ENCODE data around the gene L3MBTL3.
"Not testable (repeated sequence)": the region's sequence is repeated elsewhere in the genome, so short reads cannot be mapped to it uniquely, and the experiment has no call there.

L3MBTL3 gene

DNA sequence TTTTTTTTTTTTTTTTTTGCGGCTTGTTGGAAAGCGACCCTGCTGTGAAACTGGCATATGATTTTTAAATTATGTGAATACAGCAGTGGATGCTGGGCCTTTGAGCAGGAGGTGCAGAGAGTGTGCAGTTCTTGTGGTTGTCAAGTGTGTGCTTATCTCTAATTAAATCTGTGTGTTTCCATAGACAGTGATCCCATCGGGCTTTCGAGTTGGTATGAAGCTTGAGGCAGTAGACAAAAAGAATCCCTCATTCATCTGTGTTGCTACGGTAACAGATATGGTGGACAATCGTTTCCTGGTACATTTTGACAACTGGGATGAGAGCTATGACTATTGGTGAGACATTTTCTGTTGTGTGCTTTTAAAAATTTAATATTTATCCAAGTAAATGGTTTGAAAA is 52.4 kb downstream of the L3MBTL3 start:
- DNase-seq = no peak
- TF ChIP-seq POLR2A (IDR thresholded peaks at IDR 0.05; ENCODE audit: low read length) = no peak
- no peak for TF ChIP-seq GATA1 (IDR thresholded peaks at IDR 0.05; ENCODE audit: low read depth, low read length)

DNA sequence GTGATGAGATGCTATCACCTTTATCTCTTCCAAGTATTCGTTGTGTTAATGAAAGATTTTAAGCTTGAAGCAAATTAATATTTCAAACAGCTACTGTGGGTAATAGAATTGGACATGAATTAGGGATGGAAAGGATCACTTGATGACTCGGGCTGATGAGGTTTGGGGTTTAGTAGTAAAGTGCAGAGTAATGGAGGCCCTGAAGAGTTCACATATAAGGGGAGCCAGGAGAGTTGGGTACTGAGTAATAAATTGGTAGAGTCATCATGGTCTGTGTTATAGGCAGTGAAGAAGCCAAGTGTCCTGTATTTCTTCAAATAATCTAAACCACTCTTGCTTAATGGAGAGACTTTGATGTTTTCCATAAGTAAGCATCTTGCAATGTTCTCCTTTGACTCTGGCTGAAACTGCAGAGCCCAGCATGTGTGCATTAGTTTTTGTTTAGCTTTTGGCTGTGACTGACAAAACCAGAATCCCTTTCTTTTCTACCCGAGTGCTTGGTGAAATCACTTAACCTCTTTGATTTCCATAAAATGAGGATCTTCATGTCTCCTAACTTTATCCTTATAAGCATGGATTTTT is 57.6 kb downstream of the L3MBTL3 start:
- TF ChIP-seq GATA1 (IDR thresholded peaks at IDR 0.05; ENCODE audit: low read depth, low read length) (no peak), POLR2A (IDR thresholded peaks at IDR 0.05; ENCODE audit: low read length) (no peak)
- no peak for DNase-seq

- peak in 1 of 2 experiments; percentile 25 for DNase-seq
Measured at GRCh38 chr6:130076512-130076911, 58.1 kb downstream of the L3MBTL3 start.

GRCh38 chr6:130090796-130091195 is 72.4 kb downstream of the L3MBTL3 start:
- TF ChIP-seq POLR2A (IDR thresholded peaks at IDR 0.05; ENCODE audit: low read length) = no peak
- TF ChIP-seq GATA1 (IDR thresholded peaks at IDR 0.05; ENCODE audit: low read depth, low read length) = no peak
- no peak for DNase-seq

More at GRCh38 chr6:130076512-130076911, 58.1 kb downstream of the L3MBTL3 start:
- TF ChIP-seq POLR2A (IDR thresholded peaks at IDR 0.05; ENCODE audit: low read length) = no peak
- no peak for TF ChIP-seq GATA1 (IDR thresholded peaks at IDR 0.05; ENCODE audit: low read depth, low read length)

DNA sequence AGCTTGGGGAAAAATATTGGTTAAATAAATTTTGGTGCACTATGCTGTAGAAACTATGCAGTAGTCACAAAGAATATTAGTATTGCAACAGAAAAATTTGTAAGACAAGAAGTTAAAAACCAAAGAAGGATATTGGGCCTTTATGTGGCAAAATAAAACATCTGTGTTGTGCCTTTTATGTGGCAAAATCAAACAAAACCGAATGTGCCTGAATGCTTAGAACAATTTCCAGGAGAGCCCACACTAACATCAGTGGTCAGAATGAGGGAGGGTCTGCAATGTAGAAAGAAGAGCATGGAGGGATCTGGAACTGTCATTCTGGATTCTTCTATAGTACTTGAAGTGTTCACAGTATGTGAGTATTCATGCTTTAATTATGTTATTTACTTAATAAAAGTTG is 75.2 kb downstream of the L3MBTL3 start:
- TF ChIP-seq POLR2A (IDR thresholded peaks at IDR 0.05; ENCODE audit: low read length) = no peak

DNA sequence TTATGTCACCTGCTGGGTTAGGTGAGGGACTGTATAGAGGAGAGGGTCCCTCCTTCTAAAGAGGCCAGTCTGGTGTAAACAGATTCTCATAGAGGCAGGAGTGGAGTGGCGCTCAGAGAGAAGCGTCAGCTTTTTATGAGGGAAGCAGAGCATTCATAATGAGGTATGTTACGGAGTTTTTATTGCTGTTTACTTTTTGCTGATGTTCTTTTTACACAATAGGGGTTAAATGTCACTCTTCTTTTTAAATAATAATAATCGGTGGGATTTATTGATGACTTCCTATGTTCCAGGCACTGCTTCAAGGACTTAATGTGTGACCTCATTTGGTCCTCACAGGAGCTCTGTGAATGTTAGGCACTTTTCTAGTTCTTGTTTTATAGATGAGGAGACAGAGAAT is 79.9 kb downstream of the L3MBTL3 start:
- TF ChIP-seq GATA1 (IDR thresholded peaks at IDR 0.05; ENCODE audit: low read depth, low read length) (no peak), POLR2A (IDR thresholded peaks at IDR 0.05; ENCODE audit: low read length) (no peak)
- DNase-seq = no peak

More for the DNA sequence above, 75.2 kb downstream of the L3MBTL3 start:
- DNase-seq = no peak

- TF ChIP-seq GATA1 (IDR thresholded peaks at IDR 0.05; ENCODE audit: low read depth, low read length) (no peak), POLR2A (IDR thresholded peaks at IDR 0.05; ENCODE audit: low read length) (no peak)
- no peak for DNase-seq
Measured at GRCh38 chr6:130099119-130099518, 80.7 kb downstream of the L3MBTL3 start.

- TF ChIP-seq POLR2A (IDR thresholded peaks at IDR 0.05; ENCODE audit: low read length) (no peak), GATA1 (IDR thresholded peaks at IDR 0.05; ENCODE audit: low read depth, low read length) (no peak)
- no peak for DNase-seq
Measured at GRCh38 chr6:130105996-130106704, 87.8 kb downstream of the L3MBTL3 start.

GRCh38 chr6:130107710-130108109 is 89.3 kb downstream of the L3MBTL3 start:
- TF ChIP-seq POLR2A (IDR thresholded peaks at IDR 0.05; ENCODE audit: low read length) (no peak), GATA1 (IDR thresholded peaks at IDR 0.05; ENCODE audit: low read depth, low read length) (no peak)
- DNase-seq = no peak

GRCh38 chr6:130111031-130111430 is 92.7 kb downstream of the L3MBTL3 start:
- TF ChIP-seq GATA1 (IDR thresholded peaks at IDR 0.05; ENCODE audit: low read depth, low read length) (no peak), POLR2A (IDR thresholded peaks at IDR 0.05; ENCODE audit: low read length) (no peak)

GRCh38 chr6:130113201-130113710 is 94.9 kb downstream of the L3MBTL3 start:
- DNase-seq = no peak
- TF ChIP-seq GATA1 (IDR thresholded peaks at IDR 0.05; ENCODE audit: low read depth, low read length) (no peak), POLR2A (IDR thresholded peaks at IDR 0.05; ENCODE audit: low read length) (no peak)

More at GRCh38 chr6:130111031-130111430, 92.7 kb downstream of the L3MBTL3 start:
- no peak for DNase-seq

- TF ChIP-seq GATA1 (IDR thresholded peaks at IDR 0.05; ENCODE audit: low read depth, low read length) (no peak), POLR2A (IDR thresholded peaks at IDR 0.05; ENCODE audit: low read length) (no peak)
Measured at GRCh38 chr6:130115036-130115435, 96.7 kb downstream of the L3MBTL3 start.

DNA sequence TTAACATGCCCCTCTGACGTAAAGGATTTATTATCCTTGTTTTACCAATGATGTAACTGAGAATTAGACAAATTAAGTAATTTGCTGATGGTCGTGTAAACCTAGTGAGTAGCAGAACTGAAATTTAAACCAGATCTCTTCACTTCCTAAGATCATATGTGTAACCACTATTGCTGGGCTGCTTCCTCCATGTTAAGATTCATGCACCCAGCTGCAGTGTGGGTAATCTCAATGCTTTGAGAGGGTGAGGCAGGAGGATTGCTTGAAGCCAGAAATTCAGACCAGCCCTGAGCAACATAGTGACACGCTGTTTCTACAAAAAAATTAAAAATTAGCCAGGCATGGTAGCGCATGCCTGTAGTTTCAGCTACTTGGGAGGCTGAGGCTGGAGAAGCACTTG is 97.9 kb downstream of the L3MBTL3 start:
- TF ChIP-seq POLR2A (IDR thresholded peaks at IDR 0.05; ENCODE audit: low read length) = no peak
- TF ChIP-seq GATA1 (IDR thresholded peaks at IDR 0.05; ENCODE audit: low read depth, low read length) = no peak

More at GRCh38 chr6:130115036-130115435, 96.7 kb downstream of the L3MBTL3 start:
- DNase-seq = no peak

GRCh38 chr6:130117187-130117701 is 98.9 kb downstream of the L3MBTL3 start:
- DNase-seq = not testable (repeated sequence)

More for the DNA sequence above, 97.9 kb downstream of the L3MBTL3 start:
- no peak for DNase-seq

- TF ChIP-seq POLR2A (IDR thresholded peaks at IDR 0.05; ENCODE audit: low read length) (no peak), GATA1 (IDR thresholded peaks at IDR 0.05; ENCODE audit: low read depth, low read length) (no peak)
- DNase-seq = no peak
Measured at GRCh38 chr6:130118236-130118635, 99.9 kb downstream of the L3MBTL3 start.
